Measurements from ENCODE around the gene NET1. TPM values are rescaled to one million over a fixed set of nuclear protein-coding genes. Genes with fewer than 3 reads are reported as not detected.

The NET1 gene
- total RNA-seq, 3 donors from 2014 or later (not counting 1 experiment from before 2014, with no cell fraction given): 10.4 to 17.9 (median 13.8) TPM

GRCh38 chr10:5496261-5497250, 84.2 kb downstream of the NET1 start:
- H3K27me3 Mint-ChIP-seq (ENCODE audit: low read depth in 2 of 2): peaks cover 0 to 4% of the 10 kb centered on the region in 2 donors
- no peak overlapping the region for H3K27ac Mint-ChIP-seq
- no peak overlapping the region for H3K4me3 ChIP-seq (ENCODE audit: low read length)
- ATAC-seq: no peak
- no peaks in the 10 kb centered on the region for H3K4me1 Mint-ChIP-seq
- WGBS (ENCODE audit: insufficient coverage): 93% methylated on average over 25 of the region's 25 CpGs
- no peak overlapping the region for H3K27ac ChIP-seq (ENCODE audit: low read length)
- no peaks in the 10 kb centered on the region for H3K36me3 ChIP-seq (ENCODE audit: control insufficient read depth, insufficient read depth, low read length)
- H3K4me1 ChIP-seq (ENCODE audit: control insufficient read depth, insufficient read depth, low read length): no peaks in the 10 kb centered on the region
- H3K4me3 Mint-ChIP-seq: no peak overlapping the region
- DNase-seq: no peak
- H3K9me3 ChIP-seq (ENCODE audit: control insufficient read depth, insufficient read depth, low read length): no peaks in the 10 kb centered on the region
- H3K36me3 Mint-ChIP-seq: no peaks in the 10 kb centered on the region
- intact Hi-C loops (cut with micrococcal nuclease): no loop called here
- H3K27me3 ChIP-seq (ENCODE audit: control insufficient read depth, insufficient read depth, low read length): no peaks in the 10 kb centered on the region
- H3K9me3 Mint-ChIP-seq: no peaks in the 10 kb centered on the region
- TF ChIP-seq, protein P1, sequence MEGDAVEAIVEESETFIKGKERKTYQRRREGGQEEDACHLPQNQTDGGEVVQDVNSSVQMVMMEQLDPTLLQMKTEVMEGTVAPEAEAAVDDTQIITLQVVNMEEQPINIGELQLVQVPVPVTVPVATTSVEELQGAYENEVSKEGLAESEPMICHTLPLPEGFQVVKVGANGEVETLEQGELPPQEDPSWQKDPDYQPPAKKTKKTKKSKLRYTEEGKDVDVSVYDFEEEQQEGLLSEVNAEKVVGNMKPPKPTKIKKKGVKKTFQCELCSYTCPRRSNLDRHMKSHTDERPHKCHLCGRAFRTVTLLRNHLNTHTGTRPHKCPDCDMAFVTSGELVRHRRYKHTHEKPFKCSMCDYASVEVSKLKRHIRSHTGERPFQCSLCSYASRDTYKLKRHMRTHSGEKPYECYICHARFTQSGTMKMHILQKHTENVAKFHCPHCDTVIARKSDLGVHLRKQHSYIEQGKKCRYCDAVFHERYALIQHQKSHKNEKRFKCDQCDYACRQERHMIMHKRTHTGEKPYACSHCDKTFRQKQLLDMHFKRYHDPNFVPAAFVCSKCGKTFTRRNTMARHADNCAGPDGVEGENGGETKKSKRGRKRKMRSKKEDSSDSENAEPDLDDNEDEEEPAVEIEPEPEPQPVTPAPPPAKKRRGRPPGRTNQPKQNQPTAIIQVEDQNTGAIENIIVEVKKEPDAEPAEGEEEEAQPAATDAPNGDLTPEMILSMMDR (IDR thresholded peaks at IDR 0.05): no peak

DNA sequence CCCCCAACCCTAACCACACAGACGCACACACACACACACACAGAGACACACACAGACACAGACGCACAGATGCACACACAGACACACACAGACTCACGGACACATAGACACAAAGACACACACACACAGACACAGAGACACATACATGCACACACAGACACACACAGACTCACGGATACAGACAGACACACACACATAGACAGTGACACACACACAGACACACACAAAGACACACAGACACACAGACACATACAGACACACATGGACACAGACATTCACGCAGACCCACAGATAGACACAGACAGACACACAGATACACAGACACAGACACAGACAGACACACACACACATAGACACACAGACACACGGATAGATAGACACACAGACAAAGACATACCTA, 84.9 kb downstream of the NET1 start:
- DNase-seq: no peak
- H3K9me3 ChIP-seq (ENCODE audit: control insufficient read depth, insufficient read depth, low read length): no peaks in the 10 kb centered on the region
- intact Hi-C loops (cut with micrococcal nuclease): no loop called here
- ATAC-seq: peak in 1 of 3 donors; percentile 9
- no peak overlapping the region for H3K27ac ChIP-seq (ENCODE audit: low read length)
- Mint-ChIP-seq H3K36me3 (no peaks in the 10 kb centered on the region), H3K9me3 (no peaks in the 10 kb centered on the region), H3K27ac (no peak overlapping the region), H3K4me3 (no peak overlapping the region), H3K4me1 (no peaks in the 10 kb centered on the region), H3K27me3 (ENCODE audit: low read depth in 2 of 2) (peaks cover 0 to 4% of the 10 kb centered on the region in 2 donors)
- WGBS (ENCODE audit: insufficient coverage): 86% methylated on average over 6 of the region's 6 CpGs
- H3K4me3 ChIP-seq (ENCODE audit: low read length): no peak overlapping the region
- no peaks in the 10 kb centered on the region for H3K36me3 ChIP-seq (ENCODE audit: control insufficient read depth, insufficient read depth, low read length)
- TF ChIP-seq, protein P1 (IDR thresholded peaks at IDR 0.05): no peak
- H3K4me1 ChIP-seq (ENCODE audit: control insufficient read depth, insufficient read depth, low read length): no peaks in the 10 kb centered on the region
- H3K27me3 ChIP-seq (ENCODE audit: control insufficient read depth, insufficient read depth, low read length): no peaks in the 10 kb centered on the region

DNA sequence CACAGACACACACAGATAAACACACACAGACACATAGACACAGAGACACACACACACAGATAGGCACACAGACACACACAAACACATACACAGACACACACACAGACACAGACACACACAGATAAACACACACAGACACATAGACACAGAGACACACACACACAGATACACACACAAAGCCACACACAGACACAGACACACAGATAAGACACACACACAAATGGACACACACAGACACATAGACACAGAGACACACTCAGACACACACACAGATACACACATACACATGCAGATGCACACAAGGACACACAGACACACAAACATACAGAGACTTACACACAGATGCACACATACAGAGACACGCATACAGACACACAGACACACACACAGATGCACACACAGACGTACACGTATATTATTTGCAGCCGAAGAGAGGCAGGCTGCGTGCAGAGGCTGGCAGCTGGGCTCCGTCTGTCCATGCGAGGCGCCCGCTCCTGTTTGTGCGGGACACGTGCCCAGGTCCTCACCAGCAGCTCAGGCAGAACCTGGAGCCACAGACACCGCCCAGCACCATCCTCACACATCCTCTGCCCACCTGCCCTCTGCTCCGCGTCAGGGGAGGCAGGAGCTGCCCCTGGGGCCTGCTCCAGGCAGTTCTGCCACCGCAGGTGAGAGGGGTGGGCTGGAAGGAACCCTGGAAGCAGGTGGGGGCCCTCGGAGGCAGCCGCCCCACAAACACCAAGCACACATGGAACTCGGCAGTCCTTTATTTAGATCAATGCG, 85.8 kb downstream of the NET1 start:
- Histone ChIP-seq H3K27me3 (ENCODE audit: control insufficient read depth, insufficient read depth, low read length) (no peaks in the 10 kb centered on the region), H3K4me3 (ENCODE audit: low read length) (no peak overlapping the region), H3K9me3 (ENCODE audit: control insufficient read depth, insufficient read depth, low read length) (no peaks in the 10 kb centered on the region), H3K4me1 (ENCODE audit: control insufficient read depth, insufficient read depth, low read length) (no peaks in the 10 kb centered on the region), H3K27ac (ENCODE audit: low read length) (no peak overlapping the region), H3K36me3 (ENCODE audit: control insufficient read depth, insufficient read depth, low read length) (no peaks in the 10 kb centered on the region)
- no peaks in the 10 kb centered on the region for H3K36me3 Mint-ChIP-seq
- H3K4me1 Mint-ChIP-seq: no peaks in the 10 kb centered on the region
- no peak overlapping the region for H3K27ac Mint-ChIP-seq
- TF ChIP-seq, protein P1 (IDR thresholded peaks at IDR 0.05): no peak
- H3K27me3 Mint-ChIP-seq (ENCODE audit: low read depth in 2 of 2): peaks cover 0 to 10% of the 10 kb centered on the region in 2 donors
- WGBS (ENCODE audit: insufficient coverage): 97% methylated on average over 17 of the region's 19 CpGs
- H3K4me3 Mint-ChIP-seq: no peak overlapping the region
- DNase-seq (no peak), ATAC-seq (no peak)
- intact Hi-C loops (cut with micrococcal nuclease): no loop called here
- no peaks in the 10 kb centered on the region for H3K9me3 Mint-ChIP-seq

Measured in natural killer cell (primary cell).